ENCODE data around the gene GGA1. TPM values are rescaled to one million over a fixed set of nuclear protein-coding genes. Genes with fewer than 3 reads are reported as not detected.
A peak's percentile ranks its signal among the peaks of the same experiment; 100 is the strongest.

Gene GGA1
- total RNA-seq, 4 donors from 2014 or later = 16.7 to 78.0 (median 35.3) TPM

DNA sequence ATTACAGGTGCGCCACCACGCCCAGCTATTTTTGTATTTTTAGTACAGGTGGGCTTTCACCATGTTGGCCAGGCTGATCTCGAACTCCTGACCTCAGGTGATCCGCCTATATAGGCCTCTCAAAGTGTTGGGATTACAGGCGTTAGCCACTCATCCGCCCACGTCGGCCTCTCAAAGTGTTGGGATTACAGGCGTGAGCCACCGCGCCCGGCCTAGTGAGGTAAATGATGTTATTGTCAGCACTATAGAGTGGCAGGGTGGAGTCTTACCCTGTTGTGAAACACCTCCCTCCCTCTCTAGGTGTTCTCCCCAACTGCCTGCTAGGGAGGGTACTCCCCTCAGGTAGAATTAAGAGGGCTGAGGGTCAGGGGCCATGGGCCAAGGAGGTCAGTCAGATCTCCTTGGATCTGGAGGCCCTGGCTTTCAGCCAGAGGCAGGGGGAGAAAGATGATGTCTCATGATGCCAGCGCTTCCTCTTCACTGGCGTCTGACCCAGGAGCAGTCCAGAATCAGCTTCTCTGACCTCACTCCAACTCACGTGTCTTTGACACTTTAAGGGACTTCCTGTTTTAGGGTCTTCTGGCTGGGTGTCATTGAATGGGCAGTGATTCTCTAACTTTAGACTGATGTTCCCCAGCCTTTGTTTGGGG is 2.0 kb downstream of the GGA1 start:
- TF ChIP-seq POLR2A (IDR thresholded peaks at IDR 0.05) = no peak
- TF ChIP-seq, protein P1, sequence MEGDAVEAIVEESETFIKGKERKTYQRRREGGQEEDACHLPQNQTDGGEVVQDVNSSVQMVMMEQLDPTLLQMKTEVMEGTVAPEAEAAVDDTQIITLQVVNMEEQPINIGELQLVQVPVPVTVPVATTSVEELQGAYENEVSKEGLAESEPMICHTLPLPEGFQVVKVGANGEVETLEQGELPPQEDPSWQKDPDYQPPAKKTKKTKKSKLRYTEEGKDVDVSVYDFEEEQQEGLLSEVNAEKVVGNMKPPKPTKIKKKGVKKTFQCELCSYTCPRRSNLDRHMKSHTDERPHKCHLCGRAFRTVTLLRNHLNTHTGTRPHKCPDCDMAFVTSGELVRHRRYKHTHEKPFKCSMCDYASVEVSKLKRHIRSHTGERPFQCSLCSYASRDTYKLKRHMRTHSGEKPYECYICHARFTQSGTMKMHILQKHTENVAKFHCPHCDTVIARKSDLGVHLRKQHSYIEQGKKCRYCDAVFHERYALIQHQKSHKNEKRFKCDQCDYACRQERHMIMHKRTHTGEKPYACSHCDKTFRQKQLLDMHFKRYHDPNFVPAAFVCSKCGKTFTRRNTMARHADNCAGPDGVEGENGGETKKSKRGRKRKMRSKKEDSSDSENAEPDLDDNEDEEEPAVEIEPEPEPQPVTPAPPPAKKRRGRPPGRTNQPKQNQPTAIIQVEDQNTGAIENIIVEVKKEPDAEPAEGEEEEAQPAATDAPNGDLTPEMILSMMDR (IDR thresholded peaks at IDR 0.05) = no peak
- Histone ChIP-seq H3K27me3 (no peaks in the 10 kb centered on the region), H3K4me1 (peaks cover 7 to 14% of the 10 kb centered on the region in 2 donors), H3K36me3 (no peaks in the 10 kb centered on the region), H3K4me3 (no peak overlapping the region), H3K9me3 (no peaks in the 10 kb centered on the region), H3K27ac (peak overlapping the region in 1 of 2 donors; percentile 97)
- peak in 1 of 2 donors; percentile 33 for DNase-seq
- intact Hi-C loops (cut with DNase I; ENCODE audit: low total_unique reads) = no loop called here

DNA sequence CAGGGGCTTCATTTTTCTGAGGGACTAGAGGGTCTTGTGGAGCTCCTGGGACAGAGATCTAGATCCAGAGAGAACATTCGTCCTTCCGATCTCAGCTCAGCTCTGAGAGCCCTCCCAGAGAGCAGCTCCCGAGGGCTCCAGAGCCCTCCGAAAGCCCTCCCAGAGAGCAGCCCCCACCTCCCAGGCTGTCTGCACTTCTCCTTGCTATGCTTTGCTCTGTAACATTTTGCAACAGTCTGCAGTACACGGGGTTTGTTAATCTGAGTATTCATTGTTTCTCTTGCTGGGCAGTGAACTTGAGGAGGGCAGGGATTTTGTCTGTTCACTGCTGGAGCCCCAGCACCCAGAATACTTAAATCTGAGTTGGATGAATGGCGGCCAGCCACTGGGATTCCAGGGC is 2.6 kb downstream of the GGA1 start:
- intact Hi-C loops (cut with DNase I; ENCODE audit: low total_unique reads) = no loop called here

DNA sequence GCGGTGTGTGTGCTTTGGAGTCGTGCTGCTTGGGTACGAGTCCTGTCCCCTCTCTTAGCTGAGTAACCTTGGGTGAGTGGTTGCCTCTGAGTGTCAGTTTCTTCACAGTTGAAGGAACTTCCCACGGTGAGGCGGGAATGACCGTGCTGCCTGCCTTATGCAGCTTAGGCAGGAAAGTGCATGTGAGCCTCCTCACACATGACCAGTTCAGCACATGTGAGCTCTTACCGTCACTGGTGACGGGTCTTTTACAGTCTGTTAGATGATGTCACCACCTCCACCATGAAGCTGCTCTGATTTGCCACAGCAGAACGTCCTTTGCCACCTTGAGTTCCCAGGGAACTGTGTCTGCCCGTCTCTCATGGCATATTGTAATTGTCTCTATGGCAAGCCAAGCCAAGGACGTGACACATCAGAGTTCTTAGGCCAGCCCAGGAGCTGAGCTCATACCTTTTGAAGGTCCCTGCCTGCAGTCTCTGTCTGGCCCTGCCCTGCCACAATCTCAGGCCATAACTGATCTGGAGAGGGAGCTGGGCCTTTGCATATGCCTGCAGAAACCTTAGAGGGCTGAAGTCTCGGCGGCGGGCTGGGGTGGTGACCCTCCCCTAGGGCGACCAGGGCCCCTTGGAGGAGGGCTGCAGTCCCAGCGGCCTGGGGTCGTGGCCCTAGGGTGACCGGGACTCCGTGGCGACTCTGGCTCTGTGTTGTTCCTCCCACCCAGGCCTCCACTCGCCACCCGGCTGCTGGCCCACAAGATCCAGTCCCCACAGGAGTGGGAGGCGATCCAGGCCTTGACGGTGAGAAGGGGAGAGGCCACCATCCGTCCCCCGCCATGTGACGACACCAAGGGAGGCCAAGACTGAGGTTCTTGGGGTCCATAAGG is 7.8 kb downstream of the GGA1 start:
- intact Hi-C loops (cut with DNase I; ENCODE audit: low total_unique reads) = no loop called here
- no peaks in the 10 kb centered on the region for H3K36me3 ChIP-seq

More for the DNA sequence above, 2.6 kb downstream of the GGA1 start:
- TF ChIP-seq, protein P1 (IDR thresholded peaks at IDR 0.05) = no peak
- no peak for TF ChIP-seq POLR2A (IDR thresholded peaks at IDR 0.05)
- H3K4me1 ChIP-seq = peaks cover 7 to 14% of the 10 kb centered on the region in 2 donors
- no peaks in the 10 kb centered on the region for H3K9me3 ChIP-seq
- H3K27me3 ChIP-seq = no peaks in the 10 kb centered on the region
- H3K27ac ChIP-seq = no peak overlapping the region
- H3K4me3 ChIP-seq = no peak overlapping the region
- H3K36me3 ChIP-seq = no peaks in the 10 kb centered on the region
- no peak for DNase-seq

DNA sequence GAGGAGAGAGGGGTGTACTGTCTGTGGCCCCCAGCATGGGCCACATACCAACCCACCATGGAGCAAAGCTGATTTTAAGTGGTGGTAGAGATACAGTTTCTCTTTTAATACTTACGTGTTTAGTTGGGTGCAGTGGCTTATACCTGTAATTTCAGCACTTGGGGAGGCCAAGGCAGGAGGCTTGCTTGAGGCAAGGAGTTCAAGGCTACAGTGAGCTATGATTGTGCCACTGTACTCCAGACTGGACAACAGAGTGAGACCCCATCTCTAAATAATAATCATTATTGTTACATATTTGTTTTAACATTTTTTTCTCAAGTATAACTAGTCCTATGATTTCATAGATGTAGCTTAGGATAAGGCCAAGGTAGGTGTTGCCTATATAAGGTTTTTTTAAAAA is 8.8 kb downstream of the GGA1 start:
- intact Hi-C loops (cut with DNase I; ENCODE audit: low total_unique reads) = no loop called here
- H3K36me3 ChIP-seq = no peaks in the 10 kb centered on the region
- DNase-seq = no peak

More for the DNA sequence above, 7.8 kb downstream of the GGA1 start:
- Histone ChIP-seq H3K27me3 (no peaks in the 10 kb centered on the region), H3K4me3 (no peak overlapping the region), H3K27ac (no peak overlapping the region), H3K4me1 (peaks cover 3 to 7% of the 10 kb centered on the region in 2 donors), H3K9me3 (no peaks in the 10 kb centered on the region)
- TF ChIP-seq, protein P1 (IDR thresholded peaks at IDR 0.05) = no peak
- no peak for TF ChIP-seq POLR2A (IDR thresholded peaks at IDR 0.05)
- no peak for DNase-seq

More for the DNA sequence above, 8.8 kb downstream of the GGA1 start:
- Histone ChIP-seq H3K27me3 (no peaks in the 10 kb centered on the region), H3K4me3 (no peak overlapping the region), H3K27ac (no peak overlapping the region), H3K4me1 (peaks cover 3 to 7% of the 10 kb centered on the region in 2 donors), H3K9me3 (no peaks in the 10 kb centered on the region)
- TF ChIP-seq, protein P1 (IDR thresholded peaks at IDR 0.05) = no peak
- TF ChIP-seq POLR2A (IDR thresholded peaks at IDR 0.05) = no peak
